Mesenchymal stem cell (in vitro differentiated cells and primary cell): ENCODE results near the gene AKAP13.

Source experiments
- DNase-seq: peaks from one replicate; pipeline ENCODE4 v3.0.0-alpha.2; 2013
- H2AFZ ChIP-seq: one replicate; pipeline ENCODE4 v1.6.1; 2013; ENCODE audit warnings: low read depth, mild to moderate bottlenecking, control low read depth, inconsistent platforms, low read length, moderate library complexity
- H2AK5ac ChIP-seq: 2 replicates; pipeline ENCODE4 v1.6.1; 2013; ENCODE audit warnings: low read length, moderate library complexity, mild to moderate bottlenecking, inconsistent platforms; ENCODE audit not compliant: severe bottlenecking
- H2BK120ac ChIP-seq: one replicate; pipeline ENCODE4 v1.6.1; 2013; ENCODE audit warnings: low read depth, mild to moderate bottlenecking, inconsistent platforms, low read length, moderate library complexity
- H2BK12ac ChIP-seq, 2 experiments: one replicate each; pipeline ENCODE4 v1.6.1; 2013; ENCODE audit warnings: inconsistent platforms in 2 of 2, low read length in 2 of 2, mild to moderate bottlenecking in 2 of 2, moderate library complexity in 2 of 2, control low read depth in 1 of 2
- H2BK15ac ChIP-seq: one replicate; pipeline ENCODE4 v1.6.1; 2013; ENCODE audit warnings: mild to moderate bottlenecking, low read depth, inconsistent platforms; ENCODE audit not compliant: poor library complexity, severe bottlenecking
- H2BK5ac ChIP-seq: 2 replicates; pipeline ENCODE4 v1.6.1; 2013; ENCODE audit warnings: low read depth, mild to moderate bottlenecking, low read length, control low read depth, inconsistent platforms; ENCODE audit not compliant: poor library complexity, severe bottlenecking
- H3K14ac ChIP-seq, 2 experiments: one replicate each; pipeline ENCODE4 v1.6.1; 2013; ENCODE audit warnings: inconsistent platforms in 2 of 2, low read length in 2 of 2, control low read depth in 1 of 2, mild to moderate bottlenecking in 1 of 2, moderate library complexity in 1 of 2
- H3K18ac ChIP-seq, 2 experiments: one replicate each; pipeline ENCODE4 v1.6.1; 2013; ENCODE audit warnings: inconsistent platforms in 2 of 2, low read length in 2 of 2, control low read depth in 1 of 2, low read depth in 1 of 2, mild to moderate bottlenecking in 1 of 2
- H3K23ac ChIP-seq, 2 experiments: one replicate each; pipeline ENCODE4 v1.6.1; 2013; ENCODE audit warnings: inconsistent platforms in 2 of 2, low read length in 2 of 2, mild to moderate bottlenecking in 2 of 2, moderate library complexity in 2 of 2, control low read depth in 1 of 2
- H3K27ac ChIP-seq: 2 replicates; pipeline ENCODE4 v1.5.1; 2013; ENCODE audit warnings: mild to moderate bottlenecking, moderate library complexity, low read length, control low read depth, inconsistent platforms; ENCODE audit not compliant: poor library complexity, severe bottlenecking
- H3K27me3 ChIP-seq, 2 experiments: 2 replicates each; pipeline versions ENCODE4 v1.6.1 to v1.7.0; 2013; ENCODE audit warnings: low read length in 2 of 2, mild to moderate bottlenecking in 2 of 2, moderate library complexity in 2 of 2, control low read depth in 1 of 2, inconsistent platforms in 1 of 2; ENCODE audit not compliant: control insufficient read depth in 1 of 2, insufficient read depth in 1 of 2
- H3K36me3 ChIP-seq, 2 experiments: 2 replicates each; pipeline versions ENCODE4 v1.6.1 to v1.7.0; 2013; ENCODE audit warnings: low read length in 2 of 2, control low read depth in 1 of 2, inconsistent platforms in 1 of 2, low read depth in 1 of 2, mild to moderate bottlenecking in 1 of 2; ENCODE audit not compliant: insufficient read depth in 2 of 2, control insufficient read depth in 1 of 2
- H3K4ac ChIP-seq, 2 experiments: one replicate each; pipeline ENCODE4 v1.6.1; 2013; ENCODE audit warnings: inconsistent platforms in 2 of 2, low read length in 2 of 2, mild to moderate bottlenecking in 2 of 2, moderate library complexity in 2 of 2, control low read depth in 1 of 2, low read depth in 1 of 2
- H3K4me1 ChIP-seq: 2 replicates; pipeline ENCODE4 v1.6.1; 2013; ENCODE audit warnings: low read depth, low read length, control low read depth; ENCODE audit not compliant: control insufficient read depth, insufficient read depth
- H3K4me2 ChIP-seq: 2 replicates; pipeline ENCODE4 v1.6.1; 2013; ENCODE audit warnings: low read length, mild to moderate bottlenecking, inconsistent platforms; ENCODE audit not compliant: poor library complexity, severe bottlenecking
- H3K4me3 ChIP-seq, 2 experiments: 2 replicates each; pipeline versions ENCODE4 v1.5.1 to v1.7.0; 2013; ENCODE audit warnings: low read length in 2 of 2, mild to moderate bottlenecking in 2 of 2, control low read depth in 1 of 2, low read depth in 1 of 2; ENCODE audit not compliant: insufficient read depth in 1 of 2
- H3K79me1 ChIP-seq: replicated peaks from 2 replicates; pipeline ENCODE4 v1.6.1; 2013; ENCODE audit warnings: mild to moderate bottlenecking, control low read depth, low read length, inconsistent platforms; ENCODE audit not compliant: poor library complexity, severe bottlenecking
- H3K9ac ChIP-seq: 2 replicates; pipeline ENCODE4 v1.7.0; 2013; ENCODE audit warnings: mild to moderate bottlenecking, low read length, moderate library complexity
- H3K9me3 ChIP-seq: 2 replicates; pipeline ENCODE4 v1.7.0; 2013; ENCODE audit warnings: mild to moderate bottlenecking, low read length; ENCODE audit not compliant: control insufficient read depth
- H4K8ac ChIP-seq: one replicate; pipeline ENCODE4 v1.6.1; 2013; ENCODE audit warnings: inconsistent platforms, mild to moderate bottlenecking, low read length, moderate library complexity
- H4K91ac ChIP-seq: one replicate; pipeline ENCODE4 v1.6.1; 2013; ENCODE audit warnings: mild to moderate bottlenecking, low read length, inconsistent platforms
- WGBS: methylation state at CpG from one replicate; pipeline ENCODE4 v1.1.7; 2013; ENCODE audit warnings: mixed read lengths; 5-methylcytosine and 5-hydroxymethylcytosine counted together

The AKAP13 gene

DNA sequence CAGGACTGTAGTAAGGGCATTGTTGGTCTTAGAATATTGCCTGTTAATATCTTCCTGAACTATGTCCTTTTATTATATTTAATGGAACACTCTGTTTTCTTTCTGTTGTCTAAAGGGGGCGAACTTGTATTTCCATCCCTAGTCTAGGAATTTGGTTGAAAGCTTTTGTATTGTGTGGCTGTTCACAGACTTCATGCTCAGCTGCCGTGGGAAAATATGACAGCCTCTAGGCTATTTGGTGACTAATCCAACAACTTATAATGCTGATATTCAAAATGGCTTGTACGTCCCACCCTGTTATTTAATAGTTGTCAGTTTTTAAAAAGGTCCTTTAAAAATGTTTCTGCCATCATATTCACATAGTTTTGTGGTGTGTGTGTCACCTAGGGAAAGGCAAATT is 211.7 kb downstream of the AKAP13 start:
- H3K27ac ChIP-seq, result no peak overlapping the region
- H3K4me3 ChIP-seq, result no peak overlapping the region
- 91% methylated on average over 1 of the region's 3 CpGs for WGBS
- peaks cover under 1 to 2% of the 10 kb centered on the region in 2 experiments for H3K36me3 ChIP-seq
- no peak overlapping the region for H2BK12ac ChIP-seq
- H3K4me2 ChIP-seq, result no peak overlapping the region
- peaks cover 4% of the 10 kb centered on the region for H3K4me1 ChIP-seq
- H2BK5ac ChIP-seq, result no peak overlapping the region
- no peak overlapping the region for H3K18ac ChIP-seq
- H2AFZ ChIP-seq, result no peak overlapping the region
- no peaks in the 10 kb centered on the region for H3K9me3 ChIP-seq
- no peak overlapping the region for H3K14ac ChIP-seq
- H4K8ac ChIP-seq, result no peak overlapping the region
- no peaks in the 10 kb centered on the region for H3K27me3 ChIP-seq
- peak overlapping the region; percentile 55 for H3K9ac ChIP-seq
- H4K91ac ChIP-seq, result no peak overlapping the region
- peak; percentile 87 for DNase-seq
- no peak overlapping the region for H3K23ac ChIP-seq
- no peak overlapping the region for H2AK5ac ChIP-seq
- H2BK15ac ChIP-seq, result no peak overlapping the region
- no peak overlapping the region for H2BK120ac ChIP-seq
- peaks cover 6% of the 10 kb centered on the region for H3K79me1 ChIP-seq
- no peak overlapping the region for H3K4ac ChIP-seq

DNA sequence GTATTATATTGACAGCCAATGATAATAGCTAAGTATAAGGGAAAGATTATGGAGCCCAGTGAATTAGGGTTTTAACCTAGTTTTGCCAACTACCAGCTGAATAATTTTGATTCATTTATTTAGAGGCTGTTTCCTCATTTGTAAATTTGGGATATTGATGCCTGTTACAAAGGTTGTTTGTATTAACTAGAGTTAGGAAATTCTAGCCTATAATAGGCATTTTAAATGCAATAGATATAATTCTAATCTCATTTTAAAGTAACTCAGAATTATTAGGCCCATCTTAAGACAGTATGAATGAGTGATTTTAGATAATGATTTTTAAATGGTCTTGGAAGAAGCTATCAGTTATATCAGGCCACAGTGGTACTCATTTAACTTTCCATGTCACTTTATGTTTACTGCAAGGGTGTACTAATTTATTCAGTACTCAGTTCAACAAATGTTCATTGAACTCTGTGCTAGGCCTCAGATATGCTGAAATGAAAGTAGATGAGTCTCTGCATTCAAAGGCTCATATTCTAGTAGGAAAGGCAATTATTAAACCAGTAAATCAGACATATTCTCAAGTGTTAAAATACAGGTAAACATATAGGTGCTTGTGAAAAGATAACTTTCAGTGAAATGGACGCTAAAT is 213.5 kb downstream of the AKAP13 start:
- Histone ChIP-seq H2BK12ac (no peak overlapping the region), H3K9ac (peak overlapping the region; percentile 9), H4K8ac (no peak overlapping the region), H2AFZ (no peak overlapping the region), H3K4ac (no peak overlapping the region), H2AK5ac (no peak overlapping the region), H3K4me3 (no peak overlapping the region), H3K4me1 (peaks cover 5% of the 10 kb centered on the region), H3K27me3 (no peaks in the 10 kb centered on the region), H4K91ac (no peak overlapping the region), H2BK5ac (no peak overlapping the region), H3K18ac (no peak overlapping the region), H3K79me1 (peaks cover 10% of the 10 kb centered on the region), H2BK15ac (no peak overlapping the region), H3K9me3 (no peaks in the 10 kb centered on the region), H2BK120ac (no peak overlapping the region), H3K23ac (no peak overlapping the region), H3K27ac (no peak overlapping the region), H3K14ac (no peak overlapping the region), H3K36me3 (peaks cover 2 to 5% of the 10 kb centered on the region in 2 experiments), H3K4me2 (no peak overlapping the region)
- no CpG with 5 or more reads among the region's 1 CpG for WGBS
- DNase-seq, result no peak

DNA sequence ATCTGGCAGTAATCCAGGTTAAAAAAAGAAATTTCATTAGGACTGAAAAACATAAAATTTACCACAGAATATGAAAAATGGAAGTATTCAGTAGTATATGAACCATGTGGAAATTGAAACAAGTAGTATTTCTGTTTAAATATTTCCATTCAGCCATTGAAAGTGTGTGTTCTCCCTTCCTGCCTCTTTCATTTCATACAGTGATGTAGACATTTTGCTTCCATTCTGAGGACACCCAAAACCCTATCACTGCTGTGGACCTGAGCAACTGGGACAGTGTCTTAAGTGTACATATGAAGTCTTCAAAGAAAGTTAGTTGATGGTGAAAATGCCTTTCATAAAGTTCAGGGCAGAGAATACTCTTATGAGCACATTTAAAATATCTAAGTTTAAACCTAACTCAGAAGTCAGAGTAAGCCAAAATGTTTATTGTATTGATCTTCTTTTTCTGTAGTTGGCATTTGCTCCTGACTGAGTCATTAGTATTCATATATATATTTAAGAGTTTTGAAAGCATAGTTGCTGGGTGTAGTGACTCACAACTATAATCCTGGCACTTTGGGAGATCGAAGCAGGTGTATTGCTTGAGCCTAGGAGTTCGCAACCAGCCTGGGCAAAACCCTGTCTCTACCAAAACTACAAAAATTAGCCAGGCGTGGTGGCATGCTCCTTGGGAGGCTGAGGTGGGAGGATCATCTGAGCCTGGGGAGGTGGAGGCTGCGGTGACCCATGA is 215.6 kb downstream of the AKAP13 start:
- Histone ChIP-seq H3K27me3 (no peaks in the 10 kb centered on the region), H4K8ac (no peak overlapping the region), H3K9ac (no peak overlapping the region), H3K4me3 (no peak overlapping the region), H3K79me1 (peaks cover 17% of the 10 kb centered on the region), H3K23ac (no peak overlapping the region), H3K18ac (no peak overlapping the region), H3K4me2 (no peak overlapping the region), H2BK120ac (no peak overlapping the region), H2BK15ac (no peak overlapping the region), H3K27ac (no peak overlapping the region), H2AFZ (no peak overlapping the region), H3K4me1 (peaks cover 2% of the 10 kb centered on the region), H2AK5ac (no peak overlapping the region), H3K36me3 (peaks cover 2 to 5% of the 10 kb centered on the region in 2 experiments), H2BK12ac (no peak overlapping the region), H3K4ac (no peak overlapping the region), H4K91ac (no peak overlapping the region), H2BK5ac (no peak overlapping the region), H3K14ac (no peak overlapping the region), H3K9me3 (no peaks in the 10 kb centered on the region)
- DNase-seq, result no peak
- 87% methylated on average over 2 of the region's 4 CpGs for WGBS

DNA sequence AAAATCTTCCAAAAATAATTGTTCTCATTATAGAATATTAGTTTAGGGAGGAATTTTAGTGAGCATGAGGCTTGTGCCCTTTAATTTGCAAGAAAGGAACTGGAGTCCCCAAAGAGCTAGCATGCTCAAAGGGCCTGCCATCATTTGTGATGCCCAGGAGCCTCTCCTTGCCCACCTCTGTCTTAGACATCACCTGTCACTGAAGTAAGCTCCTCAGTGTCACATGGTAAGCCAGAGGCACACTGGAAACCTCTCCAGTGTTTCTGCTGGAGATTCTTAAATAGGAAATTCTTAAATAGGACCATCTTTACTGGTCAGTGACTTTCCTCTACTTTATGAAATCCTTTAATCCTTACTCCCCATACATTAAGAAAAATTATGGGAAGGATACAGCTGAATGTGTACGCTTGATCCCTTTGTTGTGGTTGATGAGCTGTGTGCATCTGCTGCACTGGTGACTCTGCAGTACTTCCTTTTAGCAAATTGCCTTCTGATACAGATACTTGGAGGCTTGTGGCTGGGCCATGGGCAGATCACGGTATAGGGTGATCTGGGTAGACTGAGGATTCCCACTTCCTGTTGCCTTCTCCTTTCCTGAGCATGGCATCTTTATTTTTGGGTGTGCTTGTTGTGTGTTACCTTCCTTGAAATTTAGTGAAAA is 216.9 kb downstream of the AKAP13 start:
- Histone ChIP-seq H2AK5ac (peak overlapping the region; percentile 29), H3K27me3 (no peaks in the 10 kb centered on the region), H3K4me2 (no peak overlapping the region), H3K36me3 (peaks cover 2 to 5% of the 10 kb centered on the region in 2 experiments), H2BK120ac (no peak overlapping the region), H4K8ac (no peak overlapping the region), H4K91ac (no peak overlapping the region), H3K27ac (no peak overlapping the region), H2BK15ac (no peak overlapping the region), H2BK5ac (no peak overlapping the region), H3K18ac (no peak overlapping the region), H3K14ac (no peak overlapping the region), H3K9ac (no peak overlapping the region), H2AFZ (no peak overlapping the region), H3K79me1 (peaks cover 20% of the 10 kb centered on the region), H3K23ac (no peak overlapping the region), H3K4me3 (no peak overlapping the region), H3K4ac (no peak overlapping the region), H2BK12ac (no peak overlapping the region), H3K9me3 (no peaks in the 10 kb centered on the region), H3K4me1 (peaks cover 2% of the 10 kb centered on the region)
- 65% methylated on average over 2 of the region's 2 CpGs for WGBS
- no peak for DNase-seq
